Osteocyte (in vitro differentiated cells): ENCODE data around the gene ZNF609. TPM values are rescaled to one million over a fixed set of nuclear protein-coding genes. Genes with fewer than 3 reads are reported as not detected.

Experiments used
- DNase-seq: peaks from one replicate; pipeline ENCODE4 v3.0.0; 2021; ENCODE audit warnings: mixed read lengths; ENCODE audit not compliant: unreplicated experiment; ENCODE audit errors: extremely low spot score
- H3K27ac Mint-ChIP-seq: one replicate; pipeline ENCODE4 v1.8.0; 2021; ENCODE audit warnings: mild to moderate bottlenecking, mixed read lengths; ENCODE audit not compliant: unreplicated experiment
- H3K27me3 Mint-ChIP-seq: one replicate; pipeline ENCODE4 v1.8.0; 2021; ENCODE audit warnings: mixed read lengths; ENCODE audit not compliant: unreplicated experiment
- H3K36me3 Mint-ChIP-seq: one replicate; pipeline ENCODE4 v1.8.0; 2021; ENCODE audit warnings: mixed read lengths; ENCODE audit not compliant: unreplicated experiment
- H3K4me1 Mint-ChIP-seq: one replicate; pipeline ENCODE4 v1.8.0; 2021; ENCODE audit warnings: mixed read lengths; ENCODE audit not compliant: unreplicated experiment
- H3K4me3 Mint-ChIP-seq: one replicate; pipeline ENCODE4 v1.8.0; 2021; ENCODE audit warnings: mild to moderate bottlenecking, moderate library complexity, mixed read lengths; ENCODE audit not compliant: unreplicated experiment
- H3K9me3 Mint-ChIP-seq: one replicate; pipeline ENCODE4 v1.8.0; 2021; ENCODE audit warnings: mixed read lengths; ENCODE audit not compliant: unreplicated experiment
- CTCF ChIP-seq: fragments of 200-600 bp; sonication (generic); IDR thresholded peaks from 2 replicates; pipeline ENCODE4 v1.5.0; 2021; ENCODE audit warnings: antibody characterized with exemption, mild to moderate bottlenecking, moderate library complexity
- total RNA-seq: library from RNA; stranded (reverse); gene quantifications from 2 replicates; pipeline ENCODE4 v1.2.1, GENCODE V29; 2021

The ZNF609 gene
- total RNA-seq, 1 donor from 2014 or later: 31.7 TPM

DNA sequence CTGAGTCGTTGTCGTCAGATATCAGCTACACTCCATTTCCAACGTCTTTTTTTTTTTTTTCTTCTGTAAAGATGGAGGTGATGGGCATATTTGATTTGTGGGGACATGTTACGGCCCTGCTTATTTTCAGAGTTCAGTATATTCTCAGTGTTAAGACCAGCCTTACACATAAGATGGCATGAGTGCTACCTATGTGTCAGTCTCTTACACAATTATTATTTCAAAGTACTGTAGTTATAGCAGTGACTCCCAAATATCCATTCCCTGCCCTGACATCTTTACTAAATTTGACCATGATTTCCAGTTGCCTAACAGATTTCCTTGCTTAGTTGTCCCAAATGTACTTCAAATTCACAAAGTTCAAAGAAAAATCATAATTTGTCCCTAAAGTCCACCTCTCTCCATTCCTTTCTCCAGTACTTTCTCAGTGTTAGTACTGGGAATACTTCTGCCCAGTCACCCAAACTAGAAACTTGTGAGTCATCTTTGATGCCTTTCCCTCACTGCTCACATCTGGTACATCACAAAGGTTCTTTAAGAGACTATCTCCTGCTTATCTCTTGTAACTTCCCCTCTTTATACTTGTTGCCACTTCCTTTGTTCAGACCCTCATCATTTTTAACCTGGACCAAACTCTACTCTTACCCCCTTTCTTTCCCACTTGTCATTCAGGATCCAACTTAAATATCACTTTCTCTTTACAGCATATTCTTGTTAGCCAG, 67.0 kb downstream of the ZNF609 start:
- Mint-ChIP-seq H3K9me3 (no peaks in the 10 kb centered on the region), H3K36me3 (no peaks in the 10 kb centered on the region), H3K4me1 (peaks cover 19% of the 10 kb centered on the region), H3K27ac (no peak overlapping the region), H3K4me3 (no peak overlapping the region), H3K27me3 (no peaks in the 10 kb centered on the region)
- no peak for TF ChIP-seq CTCF
- DNase-seq: no peak

GRCh38 chr15:64528871-64529270, 68.5 kb downstream of the ZNF609 start:
- Mint-ChIP-seq H3K9me3 (no peaks in the 10 kb centered on the region), H3K4me3 (no peak overlapping the region), H3K27me3 (no peaks in the 10 kb centered on the region), H3K27ac (no peak overlapping the region), H3K4me1 (peaks cover 14% of the 10 kb centered on the region), H3K36me3 (peaks cover 2% of the 10 kb centered on the region)
- no peak for DNase-seq
- no peak for TF ChIP-seq CTCF

DNA sequence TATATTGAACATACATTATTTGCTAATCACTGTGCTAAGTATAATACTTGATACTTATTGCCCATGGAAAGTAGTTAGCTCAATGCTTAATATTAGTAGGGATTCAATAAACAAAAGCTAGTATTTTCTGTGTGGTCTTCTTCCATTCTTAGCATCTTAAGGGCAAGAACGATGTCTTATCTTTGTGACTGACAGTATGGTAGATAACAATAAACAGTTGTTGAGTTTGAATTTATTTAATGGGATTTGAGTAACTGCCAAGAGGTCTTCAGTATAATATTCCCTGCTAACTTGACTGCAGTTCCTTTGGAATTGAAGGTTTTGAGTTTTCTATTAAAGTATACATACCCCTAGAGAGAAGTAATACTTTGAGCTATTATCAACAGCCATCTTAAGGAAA, 70.1 kb downstream of the ZNF609 start:
- no peaks in the 10 kb centered on the region for H3K9me3 Mint-ChIP-seq
- no peak for DNase-seq
- TF ChIP-seq CTCF: no peak
- no peak overlapping the region for H3K4me3 Mint-ChIP-seq
- no peak overlapping the region for H3K27ac Mint-ChIP-seq
- peaks cover 16% of the 10 kb centered on the region for H3K4me1 Mint-ChIP-seq
- no peaks in the 10 kb centered on the region for H3K27me3 Mint-ChIP-seq
- peaks cover 2% of the 10 kb centered on the region for H3K36me3 Mint-ChIP-seq

DNA sequence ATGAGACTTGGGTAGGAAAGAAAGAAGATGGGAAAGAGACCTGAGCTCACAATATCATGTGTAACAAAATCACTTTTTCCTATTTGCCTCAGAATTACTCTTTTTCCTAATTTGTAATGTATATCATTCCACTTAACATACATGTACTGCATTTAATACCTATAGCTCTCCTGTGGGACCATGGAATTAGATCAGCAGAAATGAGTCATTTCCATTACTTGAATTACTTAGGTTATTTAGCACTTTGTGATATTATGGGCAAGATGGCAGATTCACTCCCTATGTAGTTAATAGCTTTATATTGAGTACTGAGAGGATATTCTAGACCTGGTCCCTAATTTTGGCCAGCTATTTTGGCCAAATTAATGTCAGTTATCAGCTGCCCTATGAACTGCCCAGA, 70.5 kb downstream of the ZNF609 start:
- DNase-seq: no peak
- no peak overlapping the region for H3K4me3 Mint-ChIP-seq
- H3K36me3 Mint-ChIP-seq: peaks cover 2% of the 10 kb centered on the region
- peaks cover 19% of the 10 kb centered on the region for H3K4me1 Mint-ChIP-seq
- no peaks in the 10 kb centered on the region for H3K9me3 Mint-ChIP-seq
- H3K27me3 Mint-ChIP-seq: no peaks in the 10 kb centered on the region
- no peak overlapping the region for H3K27ac Mint-ChIP-seq
- TF ChIP-seq CTCF: no peak

DNA sequence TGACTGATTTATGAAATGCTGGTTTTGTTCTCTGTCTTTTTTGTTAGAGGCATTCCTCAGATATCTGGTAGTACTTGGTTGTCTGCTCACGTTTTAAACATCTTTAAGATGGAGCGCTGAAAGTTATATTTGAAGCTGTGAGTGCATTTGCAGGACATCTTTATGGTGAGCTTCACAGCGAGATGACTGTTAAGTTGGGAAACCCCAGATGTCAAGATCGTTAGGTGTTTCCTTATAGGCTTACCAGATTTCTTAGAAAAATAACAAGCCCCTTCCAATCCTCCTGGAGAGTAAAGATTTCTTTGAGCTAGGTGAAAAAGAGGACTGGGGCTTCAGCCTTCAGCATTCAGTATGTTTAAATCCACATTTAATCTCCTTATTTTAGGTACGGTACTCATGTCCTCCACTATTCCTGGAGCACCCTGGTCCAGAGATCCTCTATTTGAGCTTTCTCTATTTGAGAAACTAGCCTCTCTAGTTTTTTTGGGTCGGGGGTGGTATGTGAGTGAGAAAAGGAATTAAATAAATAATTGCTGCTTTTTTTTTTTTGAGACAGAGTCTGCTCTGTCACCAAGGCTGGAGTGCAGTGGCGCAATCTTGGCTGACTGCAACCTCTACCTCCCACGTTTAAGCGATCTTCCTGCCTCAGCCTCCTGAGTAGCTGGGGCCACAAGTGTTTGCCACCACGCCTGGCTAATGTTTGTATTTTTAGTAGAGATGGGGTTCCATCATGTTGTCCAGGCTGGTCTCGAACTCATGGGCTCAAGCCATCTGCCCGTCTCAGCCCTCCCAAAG, 72.3 kb downstream of the ZNF609 start:
- no peak for TF ChIP-seq CTCF
- H3K4me1 Mint-ChIP-seq: peaks cover 16% of the 10 kb centered on the region
- H3K27ac Mint-ChIP-seq: no peak overlapping the region

More for the DNA sequence above, 72.3 kb downstream of the ZNF609 start:
- Mint-ChIP-seq H3K9me3 (no peaks in the 10 kb centered on the region), H3K27me3 (no peaks in the 10 kb centered on the region), H3K36me3 (peaks cover 2% of the 10 kb centered on the region), H3K4me3 (no peak overlapping the region)
- DNase-seq: no peak
